ENCODE measurements around the gene RAB3IL1. TPM values are rescaled to one million over a fixed set of nuclear protein-coding genes. Genes with fewer than 3 reads are reported as not detected.

RAB3IL1 gene
- total RNA-seq, 4 donors from 2014 or later, result 2.6 to 8.9 (median 5.4) TPM

DNA sequence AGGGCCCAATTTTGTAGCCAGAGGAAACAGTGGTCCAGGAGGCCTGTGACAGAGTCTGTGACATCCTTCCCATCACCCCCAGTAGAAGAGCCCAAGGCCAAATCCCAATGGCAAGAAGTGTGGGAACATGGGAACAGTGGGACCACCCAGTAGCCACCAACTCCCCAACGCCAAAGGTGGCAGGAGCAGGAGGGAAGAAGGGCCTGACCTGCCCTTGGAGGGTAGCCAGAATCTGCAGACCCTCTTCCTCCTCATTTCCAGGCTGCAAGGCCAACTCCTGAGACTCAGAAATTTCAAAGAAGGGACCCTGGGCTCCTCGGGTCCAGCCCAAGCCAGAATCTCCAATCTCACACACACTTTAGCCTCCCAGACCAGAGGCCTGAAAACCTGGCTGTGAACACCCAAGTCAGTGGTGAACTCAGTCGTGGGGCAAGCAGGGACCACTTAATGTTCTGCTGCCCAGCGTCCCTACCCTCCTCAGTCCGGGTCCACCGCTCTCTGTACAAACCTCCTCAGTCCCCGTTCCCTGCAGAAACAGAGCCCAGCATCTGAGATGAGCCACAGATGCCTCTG is 6.2 kb downstream of the RAB3IL1 start:
- peaks cover 35% of the 10 kb centered on the region for H3K4me1 ChIP-seq
- peak overlapping the region; percentile 14 for H3K27ac ChIP-seq
- 77% methylated on average over 3 of the region's 7 CpGs for WGBS
- H3K36me3 ChIP-seq, result peaks cover 12% of the 10 kb centered on the region
- H3K4me3 ChIP-seq, result no peak overlapping the region
- peaks cover 1% of the 10 kb centered on the region for H3K27me3 ChIP-seq
- TF ChIP-seq POLR2A (IDR thresholded peaks at IDR 0.05) (no peak), POLR2AphosphoS5 (IDR thresholded peaks at IDR 0.05) (no peak)
- H3K9me3 ChIP-seq, result no peaks in the 10 kb centered on the region
- DNase-seq (ENCODE audit: low spot score in 2 of 2), result peak; percentile 58 to 59

DNA sequence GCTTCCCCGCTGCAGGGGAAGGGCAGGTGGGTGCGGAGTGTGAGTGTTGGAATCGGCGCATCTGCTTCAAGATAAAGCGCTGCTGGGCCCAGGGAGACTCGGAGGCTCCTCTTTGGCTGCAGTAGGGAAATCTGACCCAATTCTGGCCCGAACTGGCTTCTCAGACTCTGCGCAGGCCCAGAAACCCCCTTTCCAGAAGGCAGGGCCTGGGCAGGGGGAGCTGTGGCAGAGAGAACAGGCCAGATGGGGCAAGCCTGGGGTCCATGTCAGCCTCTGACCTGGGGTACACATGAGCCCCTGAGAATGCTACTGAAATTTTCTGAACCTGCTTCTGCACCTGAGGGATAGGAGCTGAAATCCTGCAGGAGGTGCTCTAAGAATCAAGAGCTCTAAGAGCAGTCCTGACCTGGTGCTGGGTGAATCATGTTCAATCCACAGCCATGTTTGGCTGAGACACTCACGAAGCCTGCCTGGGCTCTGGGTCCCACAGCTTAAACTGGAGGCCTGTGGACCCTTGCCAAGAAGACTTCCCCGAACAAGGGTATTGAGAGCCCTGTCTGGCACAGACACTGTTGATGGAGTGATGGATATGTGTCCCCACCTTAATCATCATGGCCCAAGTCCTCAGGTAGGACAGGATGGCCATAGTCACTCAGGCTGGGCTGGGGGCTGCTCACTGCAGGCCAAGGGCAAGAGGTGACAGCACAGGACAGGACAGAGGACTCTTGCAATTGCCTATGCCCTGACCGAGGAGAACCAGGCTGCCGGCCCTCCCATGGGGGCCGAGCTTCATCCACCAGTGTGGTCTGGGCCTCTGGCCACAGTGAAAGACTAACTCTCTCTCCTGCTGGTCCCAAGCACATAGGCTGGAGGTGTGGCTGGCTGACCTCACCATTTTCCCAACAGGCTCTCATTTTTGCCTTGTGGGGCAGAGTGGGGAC is 6.9 kb downstream of the RAB3IL1 start:
- Histone ChIP-seq H3K4me3 (no peak overlapping the region), H3K4me1 (peaks cover 35% of the 10 kb centered on the region), H3K36me3 (peaks cover 20% of the 10 kb centered on the region), H3K9me3 (no peaks in the 10 kb centered on the region), H3K27ac (no peak overlapping the region), H3K27me3 (no peaks in the 10 kb centered on the region)
- 85% methylated on average over 3 of the region's 13 CpGs for WGBS
- TF ChIP-seq POLR2AphosphoS5 (IDR thresholded peaks at IDR 0.05) (no peak), POLR2A (IDR thresholded peaks at IDR 0.05) (no peak), EP300 (IDR thresholded peaks at IDR 0.05) (no peak)
- TF ChIP-seq, protein P1, sequence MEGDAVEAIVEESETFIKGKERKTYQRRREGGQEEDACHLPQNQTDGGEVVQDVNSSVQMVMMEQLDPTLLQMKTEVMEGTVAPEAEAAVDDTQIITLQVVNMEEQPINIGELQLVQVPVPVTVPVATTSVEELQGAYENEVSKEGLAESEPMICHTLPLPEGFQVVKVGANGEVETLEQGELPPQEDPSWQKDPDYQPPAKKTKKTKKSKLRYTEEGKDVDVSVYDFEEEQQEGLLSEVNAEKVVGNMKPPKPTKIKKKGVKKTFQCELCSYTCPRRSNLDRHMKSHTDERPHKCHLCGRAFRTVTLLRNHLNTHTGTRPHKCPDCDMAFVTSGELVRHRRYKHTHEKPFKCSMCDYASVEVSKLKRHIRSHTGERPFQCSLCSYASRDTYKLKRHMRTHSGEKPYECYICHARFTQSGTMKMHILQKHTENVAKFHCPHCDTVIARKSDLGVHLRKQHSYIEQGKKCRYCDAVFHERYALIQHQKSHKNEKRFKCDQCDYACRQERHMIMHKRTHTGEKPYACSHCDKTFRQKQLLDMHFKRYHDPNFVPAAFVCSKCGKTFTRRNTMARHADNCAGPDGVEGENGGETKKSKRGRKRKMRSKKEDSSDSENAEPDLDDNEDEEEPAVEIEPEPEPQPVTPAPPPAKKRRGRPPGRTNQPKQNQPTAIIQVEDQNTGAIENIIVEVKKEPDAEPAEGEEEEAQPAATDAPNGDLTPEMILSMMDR (IDR thresholded peaks at IDR 0.05), result no peak
- peak in 1 of 2 donors; percentile 61 for DNase-seq (ENCODE audit: low spot score in 2 of 2)

DNA sequence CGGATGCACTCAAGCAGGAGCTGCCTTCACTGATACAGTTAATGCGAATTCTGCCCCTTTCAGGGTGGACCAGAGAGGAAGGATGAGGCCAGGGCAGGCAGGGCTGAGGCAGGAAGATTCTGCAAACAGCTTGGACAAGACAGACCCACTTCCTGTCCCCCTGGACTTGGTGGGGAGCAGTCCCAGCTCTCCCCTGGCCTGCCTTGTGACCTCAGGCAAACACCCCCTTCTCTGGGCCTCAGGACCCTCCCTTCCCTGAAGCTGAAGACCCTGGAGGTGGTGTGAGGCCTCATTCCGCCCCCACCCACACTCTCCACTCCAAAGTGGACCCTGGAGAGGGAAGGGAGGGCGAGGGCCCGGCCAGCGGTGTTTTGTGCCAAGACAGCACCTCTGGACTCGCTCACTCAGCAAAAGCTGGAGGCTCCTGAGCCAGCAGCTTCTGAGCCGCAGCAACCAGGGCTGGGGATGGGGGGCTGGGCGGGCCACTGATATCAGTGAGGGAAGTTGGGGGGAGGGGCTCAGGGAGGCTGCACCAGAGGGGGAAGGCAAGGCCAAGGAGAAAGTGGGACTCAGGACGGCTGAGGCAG is 8.5 kb downstream of the RAB3IL1 start:
- H3K27ac ChIP-seq, result no peak overlapping the region
- no peaks in the 10 kb centered on the region for H3K27me3 ChIP-seq
- peaks cover 28% of the 10 kb centered on the region for H3K36me3 ChIP-seq
- H3K4me3 ChIP-seq, result no peak overlapping the region
- H3K4me1 ChIP-seq, result peaks cover 35% of the 10 kb centered on the region
- H3K9me3 ChIP-seq, result no peaks in the 10 kb centered on the region
- TF ChIP-seq POLR2A (IDR thresholded peaks at IDR 0.05) (no peak), POLR2AphosphoS5 (IDR thresholded peaks at IDR 0.05) (no peak), EP300 (IDR thresholded peaks at IDR 0.05) (no peak)
- TF ChIP-seq, protein P1 (IDR thresholded peaks at IDR 0.05), result no peak
- 64% methylated on average over 9 of the region's 10 CpGs for WGBS
- no peak for DNase-seq (ENCODE audit: low spot score in 2 of 2)

DNA sequence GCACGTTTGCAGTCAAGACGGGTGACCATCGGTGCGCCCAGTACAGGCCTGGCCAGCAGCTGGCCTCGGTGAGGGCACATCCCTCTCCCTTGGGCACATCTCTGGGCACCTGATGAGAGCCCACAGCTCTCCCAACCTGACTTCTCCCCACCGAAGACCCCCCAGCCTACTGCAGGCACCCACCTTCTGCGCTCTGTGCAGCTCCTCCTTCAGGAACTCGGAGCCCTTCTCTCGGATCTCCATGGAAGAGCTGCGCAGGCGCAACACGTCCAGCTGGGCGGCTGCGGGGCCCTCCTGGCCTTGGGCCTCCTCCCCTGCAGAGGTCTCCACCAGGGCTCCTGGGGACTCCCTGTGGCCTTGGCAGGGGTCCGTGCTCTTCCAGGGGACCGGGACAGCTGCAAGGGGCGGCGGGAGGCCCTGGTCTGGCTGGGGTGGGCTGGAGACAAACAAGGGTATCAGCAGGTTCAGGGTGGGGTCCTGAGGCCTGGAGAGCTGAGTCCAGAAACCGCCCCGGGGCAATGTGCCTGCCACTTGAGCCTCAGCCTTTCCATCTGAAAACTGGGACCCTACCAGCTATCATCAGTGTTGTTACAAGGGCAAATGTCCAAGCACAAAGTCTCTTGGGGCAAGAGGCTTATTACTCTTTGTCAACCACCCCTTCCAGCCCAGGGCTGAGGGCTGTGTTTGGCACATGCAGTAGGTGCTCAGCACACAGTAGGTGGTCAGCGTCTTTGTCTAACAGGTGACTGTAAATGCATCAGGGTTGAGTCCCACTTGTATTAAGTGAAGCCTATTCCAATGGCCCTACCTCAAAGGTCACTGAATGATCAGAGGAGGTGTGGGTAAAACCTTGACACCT is 9.3 kb downstream of the RAB3IL1 start:
- no peak overlapping the region for H3K27ac ChIP-seq
- no peaks in the 10 kb centered on the region for H3K9me3 ChIP-seq
- peaks cover 35% of the 10 kb centered on the region for H3K4me1 ChIP-seq
- no peak for TF ChIP-seq EP300 (IDR thresholded peaks at IDR 0.05)
- TF ChIP-seq, protein P1 (IDR thresholded peaks at IDR 0.05), result no peak
- TF ChIP-seq POLR2A (IDR thresholded peaks at IDR 0.05), result no peak
- no peak for TF ChIP-seq POLR2AphosphoS5 (IDR thresholded peaks at IDR 0.05)
- WGBS, result 96% methylated on average over 15 of the region's 21 CpGs
- no peak overlapping the region for H3K4me3 ChIP-seq
- H3K27me3 ChIP-seq, result no peaks in the 10 kb centered on the region
- peaks cover 28% of the 10 kb centered on the region for H3K36me3 ChIP-seq
- DNase-seq (ENCODE audit: low spot score in 2 of 2), result no peak

DNA sequence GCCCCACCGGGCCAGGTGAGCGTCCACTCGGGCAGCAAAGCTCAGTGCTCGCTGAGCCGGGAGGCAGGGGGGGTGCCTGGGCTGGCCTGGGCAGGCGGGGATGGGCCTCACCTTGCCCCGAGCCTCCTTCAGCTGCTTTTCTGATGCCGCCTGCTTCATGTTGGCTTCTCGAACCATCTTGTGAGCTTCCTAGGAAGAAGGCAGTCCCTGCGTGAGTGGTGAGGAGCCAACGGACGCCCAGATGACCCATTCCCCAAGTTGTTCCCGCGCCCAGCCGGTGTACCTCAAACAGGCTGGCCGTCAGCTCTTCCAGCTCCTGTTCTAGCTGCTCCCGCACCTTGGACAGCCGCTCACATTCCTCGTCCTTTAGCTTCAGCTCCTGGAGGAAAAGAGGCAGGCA is 10.1 kb downstream of the RAB3IL1 start:
- Histone ChIP-seq H3K9me3 (no peaks in the 10 kb centered on the region), H3K27ac (no peak overlapping the region), H3K4me1 (peaks cover 28% of the 10 kb centered on the region), H3K36me3 (peaks cover 31% of the 10 kb centered on the region), H3K27me3 (no peaks in the 10 kb centered on the region), H3K4me3 (no peak overlapping the region)
- DNase-seq (ENCODE audit: low spot score in 2 of 2), result no peak
- 92% methylated on average over 11 of the region's 19 CpGs for WGBS
- TF ChIP-seq, protein P1 (IDR thresholded peaks at IDR 0.05), result no peak
- TF ChIP-seq POLR2AphosphoS5 (IDR thresholded peaks at IDR 0.05), result no peak
- TF ChIP-seq POLR2A (IDR thresholded peaks at IDR 0.05), result no peak
- no peak for TF ChIP-seq EP300 (IDR thresholded peaks at IDR 0.05)
